ENCODE measurements around the gene SGMS2. TPM values are rescaled to one million over a fixed set of nuclear protein-coding genes. Genes with fewer than 3 reads are reported as not detected.

The SGMS2 gene
- total and polyA plus RNA-seq, 7 donors, result 3.0 to 204 (median 101) TPM

DNA sequence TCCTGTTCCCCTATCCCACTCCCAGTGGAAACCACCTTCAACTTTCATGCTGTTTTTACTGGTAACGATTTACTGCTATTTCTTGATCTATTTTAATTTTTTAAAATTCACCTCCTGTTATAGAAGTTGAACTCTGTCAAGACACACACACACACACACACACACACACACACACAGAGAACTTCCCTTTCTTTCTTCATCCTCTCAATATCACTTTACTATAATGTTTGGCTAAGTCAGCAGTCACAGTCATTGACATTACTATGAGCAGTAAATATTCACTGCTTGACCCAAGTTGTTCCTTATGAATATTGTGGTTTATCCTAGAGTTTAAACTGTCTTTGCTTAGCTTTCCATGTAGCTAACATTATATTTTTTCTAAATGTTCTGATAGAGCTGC lies 24.0 kb upstream of the SGMS2 start:
- Histone ChIP-seq H3K4me3 (no peak overlapping the region), H3K36me3 (no peaks in the 10 kb centered on the region), H3K27ac (no peak overlapping the region), H3K4me1 (no peaks in the 10 kb centered on the region), H3K27me3 (no peaks in the 10 kb centered on the region), H3K9me3 (no peaks in the 10 kb centered on the region)
- 47 to 62% methylated on average over 1 of the region's 1 CpG for WGBS, 2 donors
- intact Hi-C loops (cut with DNase I), result no loop called here
- TF ChIP-seq EP300 (IDR thresholded peaks at IDR 0.05), result no peak
- TF ChIP-seq CTCF (IDR thresholded peaks at IDR 0.05), result no peak
- no peak for TF ChIP-seq POLR2A (IDR thresholded peaks at IDR 0.05)
- no peak for TF ChIP-seq POLR2AphosphoS5 (IDR thresholded peaks at IDR 0.05)
- no peak for DNase-seq

DNA sequence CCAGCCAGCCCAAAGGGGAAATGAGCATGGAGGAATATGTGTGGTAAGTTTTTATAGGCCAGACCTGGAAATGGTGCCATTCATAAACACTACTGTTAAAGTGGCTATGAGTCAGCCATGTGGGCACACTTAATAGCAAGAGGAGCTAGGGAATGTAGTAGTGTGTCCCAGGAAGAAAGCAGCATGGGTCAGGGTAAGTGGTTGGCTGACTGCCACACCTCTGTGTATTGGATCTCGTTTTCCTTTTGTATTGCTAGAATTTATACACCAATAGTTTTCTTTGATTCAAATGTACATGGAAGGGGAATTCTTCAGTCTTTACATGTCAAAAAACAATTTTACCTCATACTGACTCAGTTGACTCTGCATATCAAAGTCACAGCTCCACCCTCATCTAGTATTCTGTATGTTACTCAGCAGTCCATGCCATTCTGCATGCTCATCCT lies 22.9 kb upstream of the SGMS2 start:
- no peak overlapping the region for H3K27ac ChIP-seq
- 39 to 61% methylated on average over 1 of the region's 1 CpG for WGBS, 2 donors
- intact Hi-C loops (cut with DNase I), result no loop called here
- DNase-seq, result no peak
- H3K27me3 ChIP-seq, result no peaks in the 10 kb centered on the region
- TF ChIP-seq EP300 (IDR thresholded peaks at IDR 0.05) (no peak), CTCF (IDR thresholded peaks at IDR 0.05) (no peak), POLR2AphosphoS5 (IDR thresholded peaks at IDR 0.05) (no peak), POLR2A (IDR thresholded peaks at IDR 0.05) (no peak)
- H3K36me3 ChIP-seq, result no peaks in the 10 kb centered on the region
- no peaks in the 10 kb centered on the region for H3K4me1 ChIP-seq
- H3K4me3 ChIP-seq, result no peak overlapping the region
- H3K9me3 ChIP-seq, result no peaks in the 10 kb centered on the region

DNA sequence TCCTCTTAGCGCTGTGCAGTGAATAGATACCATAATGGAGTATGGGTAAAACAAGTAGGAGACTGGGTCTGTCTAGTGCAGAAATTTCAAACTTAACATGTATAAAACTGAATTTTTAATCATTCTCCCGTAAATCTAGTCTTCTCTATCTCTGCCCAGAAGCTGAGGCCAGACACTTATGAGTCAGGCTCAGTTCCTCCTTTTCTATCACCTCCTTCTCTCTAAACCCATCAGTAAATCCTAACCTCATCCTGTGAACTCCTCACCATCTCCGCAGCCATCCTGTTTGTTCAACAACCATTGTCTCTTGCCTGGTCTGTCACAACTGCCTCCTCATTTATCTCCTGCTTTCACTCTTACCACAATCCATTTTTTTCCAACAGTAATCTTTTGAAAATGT lies 19.8 kb upstream of the SGMS2 start:
- Histone ChIP-seq H3K27ac (no peak overlapping the region), H3K9me3 (no peaks in the 10 kb centered on the region), H3K4me1 (no peaks in the 10 kb centered on the region), H3K27me3 (no peaks in the 10 kb centered on the region), H3K36me3 (no peaks in the 10 kb centered on the region), H3K4me3 (no peak overlapping the region)
- DNase-seq, result no peak
- intact Hi-C loops (cut with DNase I), result no loop called here
- 88 to 95% methylated on average over 3 of the region's 3 CpGs for WGBS, 2 donors
- no peak for TF ChIP-seq EP300 (IDR thresholded peaks at IDR 0.05)
- TF ChIP-seq POLR2A (IDR thresholded peaks at IDR 0.05), result no peak
- TF ChIP-seq CTCF (IDR thresholded peaks at IDR 0.05), result no peak

DNA sequence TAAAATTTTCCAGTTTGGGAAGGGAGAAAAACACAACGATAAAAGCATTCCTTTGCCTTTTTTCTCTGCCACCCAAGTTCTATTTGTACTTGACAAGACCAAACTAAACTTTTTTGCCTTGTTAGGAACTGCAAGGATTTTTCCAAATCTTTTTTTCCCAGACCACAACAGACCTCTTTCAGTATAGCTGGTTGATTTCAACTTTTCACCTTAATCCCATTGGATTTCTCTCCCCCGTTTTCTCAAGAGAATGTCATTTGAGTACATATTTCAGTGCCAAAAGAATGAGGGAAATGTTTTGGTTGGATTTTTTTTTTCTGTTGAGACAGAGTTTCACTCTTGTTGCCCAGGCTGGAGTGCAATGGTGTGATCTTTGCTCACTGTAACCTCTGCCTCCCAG lies 18.5 kb upstream of the SGMS2 start:
- TF ChIP-seq EP300 (IDR thresholded peaks at IDR 0.05) (no peak), CTCF (IDR thresholded peaks at IDR 0.05) (no peak), POLR2A (IDR thresholded peaks at IDR 0.05) (no peak), POLR2AphosphoS5 (IDR thresholded peaks at IDR 0.05) (no peak)
- DNase-seq, result no peak
- H3K36me3 ChIP-seq, result no peaks in the 10 kb centered on the region
- no peaks in the 10 kb centered on the region for H3K27me3 ChIP-seq
- intact Hi-C loops (cut with DNase I), result no loop called here
- H3K9me3 ChIP-seq, result no peaks in the 10 kb centered on the region
- H3K4me1 ChIP-seq, result no peaks in the 10 kb centered on the region
- H3K4me3 ChIP-seq, result no peak overlapping the region
- no peak overlapping the region for H3K27ac ChIP-seq
- WGBS, 2 donors, result 76 to 86% methylated on average over 2 of the region's 2 CpGs

GRCh38 chr4:107808572-107808971 lies 16.2 kb upstream of the SGMS2 start:
- Histone ChIP-seq H3K4me3 (no peak overlapping the region), H3K4me1 (no peaks in the 10 kb centered on the region), H3K27me3 (no peaks in the 10 kb centered on the region), H3K27ac (no peak overlapping the region), H3K36me3 (no peaks in the 10 kb centered on the region), H3K9me3 (no peaks in the 10 kb centered on the region)
- TF ChIP-seq POLR2A (IDR thresholded peaks at IDR 0.05) (no peak), CTCF (IDR thresholded peaks at IDR 0.05) (no peak), EP300 (IDR thresholded peaks at IDR 0.05) (no peak), POLR2AphosphoS5 (IDR thresholded peaks at IDR 0.05) (no peak)
- DNase-seq, result no peak
- intact Hi-C loops (cut with DNase I), result no loop called here
- WGBS, 2 donors, result 42 to 80% methylated on average over 4 of the region's 4 CpGs
